GM21528 (cell line): ENCODE data around the gene KIAA1958.
A peak's percentile ranks its signal among the peaks of the same experiment; 100 is the strongest.

Experiments used
- ATAC-seq: cut with Tn5 transposase; IDR thresholded peaks from one replicate; pipeline ENCODE4 v1.9.1; 2021; ENCODE audit warnings: mild to moderate bottlenecking, moderate library complexity; ENCODE audit not compliant: unreplicated experiment, low FRiP score

Gene KIAA1958

DNA sequence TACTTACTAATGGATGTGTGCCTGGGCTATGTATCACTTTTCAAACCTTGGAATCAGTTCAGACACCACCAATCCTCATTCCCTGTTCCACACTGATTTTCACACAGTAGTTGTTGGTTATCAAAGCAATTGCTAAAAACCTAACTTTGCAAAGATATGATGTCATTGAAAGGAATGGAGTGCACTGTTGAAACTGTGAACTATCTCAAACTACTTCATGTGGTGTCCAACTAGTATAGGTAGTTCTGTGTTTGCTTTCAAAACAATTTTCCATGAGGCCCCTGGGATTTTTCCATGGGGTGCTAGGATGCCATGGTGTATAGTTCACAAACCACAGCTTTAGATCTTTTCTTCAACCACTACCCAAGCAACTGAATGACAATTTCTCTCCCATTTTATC is 213.5 kb downstream of the KIAA1958 start:
- no peak for ATAC-seq

DNA sequence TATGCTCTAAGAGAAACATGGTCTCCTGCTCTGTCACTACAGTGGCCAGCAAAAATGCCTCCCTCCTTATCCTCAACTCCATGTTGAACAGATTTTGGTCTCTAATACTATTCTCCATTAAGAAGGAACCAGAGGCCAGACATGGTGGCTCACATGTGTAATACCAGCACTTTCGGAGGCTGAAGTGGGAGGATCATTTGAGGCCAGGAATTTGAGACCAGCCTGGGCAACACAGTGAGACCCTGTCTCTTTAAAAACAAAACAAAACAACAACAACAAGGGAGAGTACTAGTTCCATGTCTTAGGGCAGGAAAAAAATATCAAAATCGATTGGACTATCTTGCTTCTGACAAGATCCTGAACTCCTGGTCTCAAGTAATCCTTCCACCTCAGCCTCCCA is 216.7 kb downstream of the KIAA1958 start:
- ATAC-seq: no peak

DNA sequence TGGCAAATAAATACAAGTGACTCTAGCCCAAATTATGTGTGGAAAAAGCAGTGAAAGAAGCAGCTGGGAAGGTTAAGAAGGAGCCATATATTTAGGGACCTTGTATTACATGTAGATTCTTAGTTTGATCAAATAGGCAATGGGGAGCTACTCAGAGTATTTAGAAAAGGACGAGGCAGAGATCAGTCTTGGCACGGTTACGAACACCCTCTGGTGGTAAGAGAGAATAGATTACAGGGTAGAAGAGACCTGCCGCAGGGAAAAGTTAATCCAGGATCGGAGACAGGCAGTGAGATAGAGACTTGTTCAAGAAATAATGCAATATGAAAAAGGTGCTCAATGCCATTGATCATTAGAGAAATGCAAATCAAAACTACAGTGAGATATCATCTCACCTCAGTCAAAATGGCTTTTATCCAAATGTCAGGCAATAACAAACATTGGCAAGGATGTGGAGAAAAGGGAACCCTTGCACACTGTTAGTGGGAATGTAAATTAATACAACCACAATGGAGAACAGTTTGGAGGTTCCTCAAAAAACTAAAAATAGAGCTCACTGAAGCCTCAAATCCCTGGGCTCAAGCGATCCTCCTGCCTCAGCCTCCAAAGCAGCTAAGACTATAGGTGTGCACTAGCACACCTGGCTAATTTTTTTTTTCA is 219.3 kb downstream of the KIAA1958 start:
- no peak for ATAC-seq

DNA sequence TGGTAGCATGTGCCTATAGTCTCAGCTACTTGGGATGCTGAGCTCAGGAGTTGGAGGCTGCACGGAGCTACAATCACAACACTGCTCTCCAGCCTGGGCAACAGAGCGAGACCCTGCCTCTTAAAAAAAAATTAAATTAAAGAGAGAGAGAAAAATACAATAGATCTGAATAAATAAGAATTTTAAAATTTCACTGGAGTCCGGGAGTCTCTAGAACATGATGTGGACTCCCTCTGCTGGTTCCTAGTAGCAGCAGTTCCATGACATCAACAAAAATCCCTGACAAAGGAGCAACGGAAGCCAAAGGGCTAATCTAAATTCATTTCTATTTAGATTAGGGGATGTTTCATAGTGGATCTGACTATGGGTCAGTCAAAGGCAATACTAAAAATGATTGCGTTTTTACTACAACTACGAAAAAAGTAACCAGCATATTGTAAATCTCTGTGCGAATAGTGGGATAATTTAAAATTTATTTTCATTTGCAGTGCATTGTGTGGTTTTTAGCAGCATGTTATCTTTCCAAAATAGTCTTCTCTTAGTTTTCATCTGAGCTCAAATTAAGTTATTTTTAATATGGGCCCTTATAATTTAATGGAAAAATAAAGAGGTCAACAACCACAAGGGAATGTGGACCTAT is 224.5 kb downstream of the KIAA1958 start:
- no peak for ATAC-seq

DNA sequence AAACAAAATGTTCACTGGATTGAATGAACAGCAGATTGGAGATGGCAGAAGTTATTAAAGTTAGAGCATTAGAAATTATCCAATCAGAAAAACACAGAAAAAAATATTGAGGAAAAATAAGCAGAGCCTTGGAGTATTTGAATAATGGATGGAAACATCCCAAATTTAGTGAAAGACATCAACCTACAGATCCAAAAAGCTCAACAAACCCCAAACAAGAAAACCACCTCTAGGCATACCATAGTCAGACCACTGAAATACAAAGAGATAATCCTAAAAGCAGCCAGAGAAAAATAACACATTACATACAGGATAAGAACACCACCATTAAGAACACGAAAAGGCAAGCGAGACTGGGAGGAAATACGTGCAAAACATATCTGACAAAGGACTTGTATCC is 226.1 kb downstream of the KIAA1958 start:
- no peak for ATAC-seq

DNA sequence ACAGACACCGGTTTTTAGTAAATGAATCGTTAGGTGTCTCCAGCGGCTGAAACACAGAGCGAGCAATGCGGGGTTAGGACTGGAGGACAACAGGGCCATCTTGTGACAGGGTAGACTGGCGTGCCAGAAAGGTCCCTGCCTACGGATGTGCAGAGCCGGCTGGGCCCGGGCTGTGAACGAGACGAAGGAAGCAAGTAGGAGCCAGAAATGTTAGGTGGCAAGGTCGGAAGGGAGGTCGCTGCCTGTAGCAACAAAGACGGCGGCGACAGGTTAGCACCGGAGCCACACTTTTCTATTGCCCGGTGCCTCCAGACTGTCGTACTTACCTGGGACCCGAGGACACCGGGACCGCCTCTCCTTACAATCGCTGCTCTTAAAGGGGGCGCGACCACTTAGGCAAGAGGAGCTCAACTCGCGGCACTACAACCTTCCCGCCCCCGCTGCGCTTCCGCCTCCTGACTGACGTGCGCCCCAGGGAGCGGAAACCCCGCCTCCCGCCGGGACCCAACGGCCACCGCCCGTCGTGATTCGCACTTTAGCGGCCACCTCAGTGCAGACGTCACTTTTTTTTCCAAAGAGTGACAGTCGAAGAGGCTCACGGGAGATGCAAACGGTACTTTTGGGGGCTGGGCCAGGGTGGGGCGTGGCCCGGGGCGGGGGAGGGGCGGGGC is 231.2 kb downstream of the KIAA1958 start, which contains the start of gene INIP:
Gene INIP, minus strand, starts transcription at position 457 of the 671 bp plus-strand sequence. CDS start 1,632 bp downstream, outside the sequence.
- ATAC-seq: peak; percentile 96
